ENCODE measurements around the gene OR1I1.
A peak's percentile ranks its signal among the peaks of the same experiment; 100 is the strongest.

OR1I1 gene

GRCh38 chr19:15120135-15121026, 38.4 kb downstream of the OR1I1 start:
- DNase-seq = no peak

GRCh38 chr19:15122331-15123030, 40.5 kb downstream of the OR1I1 start:
- no peak for DNase-seq

GRCh38 chr19:15123031-15123890, 41.2 kb downstream of the OR1I1 start:
- DNase-seq = no peak

DNA sequence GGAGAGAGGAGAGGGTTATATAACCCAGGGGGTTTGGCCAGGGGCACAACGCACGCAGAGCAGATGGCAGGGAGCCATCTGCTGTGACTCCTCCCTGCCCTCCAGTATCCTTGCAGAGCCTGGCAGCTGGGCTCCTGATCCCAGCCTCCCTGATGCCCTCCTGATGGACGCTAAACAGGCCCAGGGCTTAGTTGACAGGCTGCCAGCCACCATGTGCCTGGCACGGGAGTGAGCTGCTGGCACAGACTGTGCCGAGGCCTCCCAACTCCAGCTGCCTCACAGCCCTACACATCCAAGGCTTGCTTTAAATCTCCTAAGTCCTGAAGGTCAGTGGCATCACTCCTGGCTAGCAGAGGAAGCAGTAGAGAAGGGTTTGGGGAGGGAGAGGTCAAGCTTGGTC, 41.9 kb downstream of the OR1I1 start:
- DNase-seq = no peak

- no peak for DNase-seq
Measured at GRCh38 chr19:15124572-15125231, 42.7 kb downstream of the OR1I1 start.

- DNase-seq = peak; percentile 98
Measured at GRCh38 chr19:15125232-15126067, 43.4 kb downstream of the OR1I1 start.

DNA sequence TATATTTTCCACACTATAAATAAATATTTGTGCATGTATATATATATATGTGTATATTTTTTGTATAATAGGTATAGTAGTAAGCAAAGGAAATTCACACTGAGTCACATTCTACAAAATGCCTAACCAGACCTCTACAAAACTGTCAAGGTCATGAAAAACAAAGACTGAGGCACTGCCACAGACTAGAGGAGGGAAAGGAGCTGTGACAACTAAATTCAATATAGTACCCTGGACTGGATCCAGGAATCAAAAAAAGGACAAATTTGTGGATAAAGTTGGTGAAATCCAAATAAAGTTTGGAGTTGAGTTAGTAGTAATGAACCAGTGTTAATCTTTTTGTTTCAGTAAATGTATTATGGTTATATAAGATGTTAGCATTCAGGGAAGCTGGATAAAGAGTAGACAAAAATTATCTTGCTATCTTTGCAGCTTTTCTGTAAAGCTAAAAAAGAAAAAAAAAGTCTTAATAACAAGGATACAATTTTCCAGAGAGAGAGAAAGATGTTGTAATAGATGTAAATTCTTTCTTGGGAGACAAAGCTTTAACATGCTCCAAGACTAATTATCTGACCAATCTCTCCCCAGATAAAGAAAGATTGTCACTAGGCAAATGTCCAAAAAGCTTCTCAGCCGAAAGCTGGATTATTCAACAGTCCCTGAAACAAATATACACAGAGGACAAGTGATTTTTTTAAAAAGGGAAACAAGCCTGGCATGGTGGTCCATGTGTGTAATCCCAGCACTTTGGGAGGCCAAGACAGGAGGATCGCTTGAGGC, 44.3 kb downstream of the OR1I1 start:
- no peak for DNase-seq

GRCh38 chr19:15128162-15128770, 46.3 kb downstream of the OR1I1 start:
- DNase-seq = no peak

GRCh38 chr19:15129856-15130585, 48.0 kb downstream of the OR1I1 start:
- peak; percentile 50 to 59 for DNase-seq

DNA sequence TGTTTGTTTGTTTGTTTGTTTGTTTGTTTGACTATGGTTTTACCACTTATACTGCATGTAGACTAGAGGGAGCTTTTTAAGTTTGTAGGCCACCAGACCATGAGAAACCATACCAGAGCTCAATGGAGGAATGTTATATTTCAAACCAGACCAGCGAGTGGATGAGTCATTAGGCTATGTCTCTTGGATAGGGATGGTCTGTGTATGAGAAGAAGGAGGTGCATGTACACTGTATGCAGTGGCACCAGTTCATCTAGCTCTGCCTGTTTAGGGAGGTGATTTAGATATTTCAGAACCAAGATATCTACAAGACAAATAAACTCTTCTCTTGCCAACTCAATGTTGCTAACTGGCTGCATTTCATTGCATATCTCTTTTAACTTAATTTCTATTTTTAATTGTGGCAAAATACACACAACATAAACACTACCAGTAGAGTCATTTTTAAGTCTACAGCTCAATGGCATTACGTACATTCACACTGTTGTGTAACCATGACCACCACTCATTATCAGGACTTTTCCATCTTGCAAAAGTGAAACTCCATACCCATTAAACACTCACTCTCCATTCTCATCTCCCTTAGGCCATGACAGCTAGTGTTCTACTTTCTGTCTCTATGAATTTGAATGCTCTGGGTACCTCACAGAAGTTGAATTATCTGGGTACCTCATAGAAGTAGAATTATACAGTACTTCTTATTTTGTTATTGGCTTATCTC, 54.4 kb downstream of the OR1I1 start:
- DNase-seq = no peak

DNA sequence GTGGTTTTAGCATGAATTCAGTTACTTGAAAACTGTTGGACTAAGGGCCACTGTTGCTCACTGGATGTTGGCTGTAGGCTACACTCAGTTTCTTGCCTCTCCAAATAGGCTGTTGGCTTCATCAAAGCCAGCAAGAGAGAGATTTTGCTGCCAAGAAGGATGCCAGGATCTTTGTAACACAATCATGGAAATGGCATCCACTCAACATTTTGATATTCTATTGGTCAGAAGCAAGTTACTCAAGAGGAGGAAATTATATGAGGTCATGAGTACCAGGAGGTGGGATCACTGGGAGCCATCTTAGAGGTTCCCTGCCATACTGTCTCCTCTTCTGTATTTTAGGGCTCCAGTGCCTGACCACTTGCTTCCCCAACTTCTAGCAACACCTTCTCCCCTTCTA, 55.8 kb downstream of the OR1I1 start:
- no peak for DNase-seq

DNA sequence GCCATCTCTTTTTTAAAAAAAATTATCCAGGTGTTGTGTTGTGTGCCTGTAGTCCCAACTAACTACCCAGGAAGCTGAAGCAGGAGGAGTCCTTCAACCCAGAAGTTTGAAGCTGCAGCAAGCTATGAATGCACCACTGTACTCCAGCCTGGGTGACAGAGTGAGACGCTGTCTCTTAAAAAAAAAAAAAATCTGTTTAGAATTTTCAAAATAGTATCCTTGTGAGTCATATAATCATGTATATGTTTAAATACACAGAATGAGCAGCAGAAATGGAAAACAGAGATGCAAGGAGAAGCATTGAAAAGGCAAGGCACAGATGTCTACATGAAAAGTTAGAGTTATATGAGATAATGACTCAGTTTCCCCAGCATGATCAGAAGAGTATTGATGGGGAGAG, 56.4 kb downstream of the OR1I1 start:
- no peak for DNase-seq

- no peak for DNase-seq
Measured at GRCh38 chr19:15141143-15141542, 59.1 kb downstream of the OR1I1 start.

- no peak for DNase-seq
Measured at GRCh38 chr19:15142313-15142712, 60.3 kb downstream of the OR1I1 start.

Measured in activated T-cell treated with anti-CD3 and anti-CD28 coated beads, Interleukin-2, amount 50 U/mL, for 48 hours (primary cell).